Aorta (tissue), 5 donors: ENCODE data around the gene ZNF774. TPM values are rescaled to one million over a fixed set of nuclear protein-coding genes. Genes with fewer than 3 reads are reported as not detected.

Experiments used
- ATAC-seq: fragments of 200-7000 bp; cut with Tn5 transposase; one replicate; pipeline ENCODE4 v1.9.1; 2022; ENCODE audit warnings: moderate library complexity; ENCODE audit not compliant: low FRiP score
- DNase-seq, 2 donors: peaks; one replicate each; pipeline ENCODE4 v3.0.0-alpha.2; 2020
- H3K27ac ChIP-seq, 2 donors: one replicate each; pipeline ENCODE4 v1.5.1; 2013; ENCODE audit warnings: low read length in 2 of 2, mild to moderate bottlenecking in 2 of 2, moderate library complexity in 2 of 2, control low read depth in 1 of 2, inconsistent platforms in 1 of 2, low read depth in 1 of 2
- H3K27me3 ChIP-seq, 2 donors: one replicate each; pipeline ENCODE4 v1.6.1; 2013; ENCODE audit warnings: control low read depth in 1 of 2, low read length in 1 of 2, mild to moderate bottlenecking in 1 of 2, moderate library complexity in 1 of 2; ENCODE audit not compliant: insufficient read depth in 2 of 2, control insufficient read depth in 1 of 2
- H3K36me3 ChIP-seq, 2 donors: one replicate each; pipeline ENCODE4 v1.6.1; 2013; ENCODE audit warnings: control low read depth in 1 of 2, low read length in 1 of 2, mild to moderate bottlenecking in 1 of 2; ENCODE audit not compliant: insufficient read depth in 2 of 2, control insufficient read depth in 1 of 2
- H3K4me1 ChIP-seq, 2 donors: one replicate each; pipeline ENCODE4 v1.6.1; 2013; ENCODE audit warnings: low read length in 2 of 2, control low read depth in 1 of 2, mild to moderate bottlenecking in 1 of 2, moderate library complexity in 1 of 2; ENCODE audit not compliant: insufficient read depth in 2 of 2, control insufficient read depth in 1 of 2
- H3K4me3 ChIP-seq, 2 donors: one replicate each; pipeline ENCODE4 v1.5.1; 2013; ENCODE audit warnings: low read length in 2 of 2, control low read depth in 1 of 2, mild to moderate bottlenecking in 1 of 2
- H3K9me3 ChIP-seq: one replicate; pipeline ENCODE4 v1.6.1; 2013; ENCODE audit warnings: mild to moderate bottlenecking, low read length; ENCODE audit not compliant: control insufficient read depth
- WGBS, 2 donors: extraction: QIAGEN DNeasy Blood & Tissue Kit; methylation state at CpG; one replicate each; pipeline ENCODE4 v1.1.7; 2013; 5-methylcytosine and 5-hydroxymethylcytosine counted together
- intact Hi-C, 2 donors: fragments of 100-400 bp; cut with DNase I; formaldehyde crosslinking; loops; one replicate each; pipeline versions ENCODE4 v1.14.2 to v1.15.0; 2022
- polyA plus RNA-seq, 2 donors: library from polyadenylated mRNA; stranded (reverse); fragments of 200-250 nt; gene quantifications; one replicate each; pipeline ENCODE4 v1.2.3, GENCODE V29; 2013
- total RNA-seq, 2 donors: library from RNA; stranded (reverse); fragmentation: NEBNext Ultra II Directional; extraction: Animal tissue kit (Norgen Biotek cat#: 25700); gene quantifications; one replicate each; pipeline ENCODE4 v1.2.1, GENCODE V29; 2021
- donor health status: healthy with polysubstance abuse.
- donor health status: Bipolar disorder and iron deficiency.
- donor health status: DM: no; HTN: no; CAD: no.
- donor health status: DM: no; HTN: no; CAD: no.
- donor health status: DM: yes; HTN: yes; CAD: no.

The ZNF774 gene
- total and polyA plus RNA-seq, 4 donors: 0.50 to 7.4 (median 4.4) TPM

GRCh38 chr15:90318591-90318990 lies 33.5 kb upstream of the ZNF774 start:
- Histone ChIP-seq H3K9me3 (no peaks in the 10 kb centered on the region), H3K27me3 (no peaks in the 10 kb centered on the region), H3K27ac (no peak overlapping the region), H3K36me3 (no peaks in the 10 kb centered on the region), H3K4me1 (peaks cover 0 to 2% of the 10 kb centered on the region in 2 donors), H3K4me3 (no peak overlapping the region)
- no peak for ATAC-seq
- intact Hi-C loops: loop anchor here in 1 of 2 donors (10.0 kb wide), 1 partner anchor 566 kb away; the partner anchor contains the start of gene FES
- 84% methylated on average over 4 of the region's 4 CpGs for WGBS, 2 donors
- DNase-seq: no peak

GRCh38 chr15:90320062-90320884 lies 31.8 kb upstream of the ZNF774 start:
- WGBS, 2 donors: 5 to 6% methylated on average over 17 of the region's 17 CpGs
- peak overlapping the region in 1 of 2 donors; percentile 16 for H3K27ac ChIP-seq
- no peaks in the 10 kb centered on the region for H3K9me3 ChIP-seq
- intact Hi-C loops: loop anchor here (5.0 kb wide), 3 partner anchors 62 to 162 kb away; no protein-coding TSS in a partner anchor
- peak; percentile 91 for ATAC-seq
- peaks cover 0 to 2% of the 10 kb centered on the region in 2 donors for H3K4me1 ChIP-seq
- H3K4me3 ChIP-seq: no peak overlapping the region
- H3K36me3 ChIP-seq: no peaks in the 10 kb centered on the region
- no peaks in the 10 kb centered on the region for H3K27me3 ChIP-seq
- DNase-seq: peak; percentile 84 to 89

- no peaks in the 10 kb centered on the region for H3K9me3 ChIP-seq
- no peak overlapping the region for H3K4me3 ChIP-seq
- DNase-seq (no peak), ATAC-seq (no peak)
- no peak overlapping the region for H3K27ac ChIP-seq
- intact Hi-C loops: loop anchor here (5.0 kb wide), 3 partner anchors 61 to 161 kb away; no protein-coding TSS in a partner anchor
- no peaks in the 10 kb centered on the region for H3K27me3 ChIP-seq
- no peaks in the 10 kb centered on the region for H3K36me3 ChIP-seq
- 44 to 64% methylated on average over 1 of the region's 1 CpG for WGBS, 2 donors
- no peaks in the 10 kb centered on the region for H3K4me1 ChIP-seq
These were observed 31.2 kb upstream of the ZNF774 start for GRCh38 chr15:90320885-90321278.

GRCh38 chr15:90322538-90322937 lies 29.5 kb upstream of the ZNF774 start:
- Histone ChIP-seq H3K4me1 (no peaks in the 10 kb centered on the region), H3K27me3 (no peaks in the 10 kb centered on the region), H3K9me3 (no peaks in the 10 kb centered on the region), H3K27ac (no peak overlapping the region), H3K4me3 (no peak overlapping the region), H3K36me3 (no peaks in the 10 kb centered on the region)
- ATAC-seq (no peak), DNase-seq (no peak)
- intact Hi-C loops: loop anchor here (5.0 kb wide), 3 partner anchors 60 to 160 kb away; no protein-coding TSS in a partner anchor
- 78 to 80% methylated on average over 4 of the region's 4 CpGs for WGBS, 2 donors

- 92 to 94% methylated on average over 4 of the region's 4 CpGs for WGBS, 2 donors
- intact Hi-C loops: no loop called here
- H3K4me1 ChIP-seq: no peaks in the 10 kb centered on the region
- H3K36me3 ChIP-seq: no peaks in the 10 kb centered on the region
- H3K9me3 ChIP-seq: no peaks in the 10 kb centered on the region
- no peak for DNase-seq
- no peak for ATAC-seq
- no peaks in the 10 kb centered on the region for H3K27me3 ChIP-seq
- no peak overlapping the region for H3K27ac ChIP-seq
- H3K4me3 ChIP-seq: no peak overlapping the region
These were observed 26.4 kb upstream of the ZNF774 start for GRCh38 chr15:90325726-90326125.

- H3K27ac ChIP-seq: no peak overlapping the region
- no peaks in the 10 kb centered on the region for H3K9me3 ChIP-seq
- no peaks in the 10 kb centered on the region for H3K27me3 ChIP-seq
- no peak for ATAC-seq
- no peak for DNase-seq
- no peaks in the 10 kb centered on the region for H3K4me1 ChIP-seq
- no peak overlapping the region for H3K4me3 ChIP-seq
- no peaks in the 10 kb centered on the region for H3K36me3 ChIP-seq
- intact Hi-C loops: no loop called here
- 93 to 97% methylated on average over 4 of the region's 4 CpGs for WGBS, 2 donors
These were observed 25.6 kb upstream of the ZNF774 start for GRCh38 chr15:90326441-90326840.

- Histone ChIP-seq H3K36me3 (no peaks in the 10 kb centered on the region), H3K27ac (no peak overlapping the region), H3K27me3 (no peaks in the 10 kb centered on the region), H3K4me3 (no peak overlapping the region), H3K4me1 (no peaks in the 10 kb centered on the region), H3K9me3 (no peaks in the 10 kb centered on the region)
- no peak for DNase-seq
- no peak for ATAC-seq
- WGBS, 2 donors: 92 to 94% methylated on average over 6 of the region's 6 CpGs
- intact Hi-C loops: no loop called here
These were observed 24.8 kb upstream of the ZNF774 start for GRCh38 chr15:90327311-90327710.

- H3K4me1 ChIP-seq: no peaks in the 10 kb centered on the region
- no peak overlapping the region for H3K4me3 ChIP-seq
- ATAC-seq (no peak), DNase-seq (no peak)
- no peak overlapping the region for H3K27ac ChIP-seq
- H3K27me3 ChIP-seq: no peaks in the 10 kb centered on the region
- H3K36me3 ChIP-seq: no peaks in the 10 kb centered on the region
- 88 to 97% methylated on average over 3 of the region's 3 CpGs for WGBS, 2 donors
- intact Hi-C loops: no loop called here
- no peaks in the 10 kb centered on the region for H3K9me3 ChIP-seq
These were observed 17.8 kb upstream of the ZNF774 start for GRCh38 chr15:90334304-90334731.

- intact Hi-C loops: no loop called here
- Histone ChIP-seq H3K36me3 (no peaks in the 10 kb centered on the region), H3K27ac (no peak overlapping the region), H3K4me3 (no peak overlapping the region), H3K4me1 (no peaks in the 10 kb centered on the region), H3K27me3 (no peaks in the 10 kb centered on the region), H3K9me3 (no peaks in the 10 kb centered on the region)
- DNase-seq (no peak), ATAC-seq (peak; percentile 29)
- WGBS, 2 donors: 77% methylated on average over 5 of the region's 5 CpGs
These were observed 15.4 kb upstream of the ZNF774 start for GRCh38 chr15:90336705-90337141.
